K562 (cell line): ENCODE measurements around the gene BANP. TPM values are rescaled to one million over a fixed set of nuclear protein-coding genes. Genes with fewer than 3 reads are reported as not detected.

Experiments
- BCOR ChIP-seq: fragments of 450-650 bp; IDR thresholded peaks from 2 replicates; pipeline ENCODE4 v1.6.1; 2016
- C11orf30 ChIP-seq: fragments of 450-650 bp; IDR thresholded peaks from 2 replicates; pipeline ENCODE4 v1.6.1; 2016; ENCODE audit warnings: low read depth, mild to moderate bottlenecking
- CBFA2T2 ChIP-seq: fragments of 450-650 bp; conservative IDR thresholded peaks from 2 replicates; pipeline ENCODE4 v1.6.1; 2017; ENCODE audit warnings: mild to moderate bottlenecking
- FOS ChIP-seq: IDR thresholded peaks from 3 replicates; pipeline ENCODE4 v1.6.1; 2011; ENCODE audit not compliant: insufficient read length; ENCODE audit errors: extremely low read depth
- NFYB ChIP-seq: IDR thresholded peaks from 2 replicates; pipeline ENCODE4 v1.6.1; 2011; ENCODE audit warnings: mild to moderate bottlenecking, moderate library complexity; ENCODE audit not compliant: insufficient read length; ENCODE audit errors: extremely low read depth
- TOE1 ChIP-seq, 2 experiments: fragments of 450-650 bp in 1 of 2; sonication (generic) in 1 of 2; formaldehyde crosslinking in 1 of 2; IDR thresholded peaks; 2 replicates each; pipeline versions ENCODE4 v1.7.1 to v1.8.0; 2016 to 2022; ENCODE audit warnings: borderline replicate concordance in 2 of 2, mild to moderate bottlenecking in 2 of 2, antibody characterized with exemption in 1 of 2, inconsistent platforms in 1 of 2, low read depth in 1 of 2, missing genetic modification reagents in 1 of 2, moderate library complexity in 1 of 2
- ZFPM2 ChIP-seq: fragments of 250-450 bp; sonication (Bioruptor Pico); IDR thresholded peaks from 2 replicates; pipeline ENCODE4 v1.5.1; 2022; ENCODE audit warnings: mild to moderate bottlenecking
- ZNF583 ChIP-seq: fragments of 250-450 bp; sonication (Bioruptor Pico); IDR thresholded peaks from 2 replicates; pipeline ENCODE4 v1.4.0; 2020
- ZSCAN32 ChIP-seq: fragments of 450-650 bp; formaldehyde crosslinking; IDR thresholded peaks from 2 replicates; pipeline ENCODE4 v1.4.0; 2020; ENCODE audit warnings: mild to moderate bottlenecking, moderate library complexity
- polyA plus RNA-seq, 8 experiments: library from polyadenylated mRNA; depleted of rRNA in 4 of 8; stranded (reverse) in 5 of 8; unstranded in 3 of 8; fragments of >200 nt; fragmentation: Nextera tagmentation in 2 of 8; fragmentation: Illumina TruSeq in 1 of 8; extraction: Ambion mirVana in 2 of 8; extraction: Trizol in 1 of 8; gene quantifications; 2 replicates each; pipeline versions ENCODE4 v1.2.1 to v1.2.3, GENCODE V29; 2011 to 2014; ENCODE audit warnings: inconsistent platforms in 1 of 8, missing spikeins in 1 of 8
- total RNA-seq, 7 experiments: library from RNA; depleted of rRNA in 6 of 7; stranded (reverse); fragments of >200 nt in 6 of 7; fragmentation: Illumina TruSeq in 2 of 7; extraction: Trizol in 2 of 7; gene quantifications; 2 replicates each; pipeline versions ENCODE4 v1.2.1 to v1.2.3, GENCODE V29; 2011 to 2021; ENCODE audit warnings: low replicate concordance in 1 of 7
- TF ChIP-seq, protein P1 (sequence below), 2 experiments: fragments of 450-650 bp; formaldehyde crosslinking in 1 of 2; IDR thresholded peaks; 2 replicates each; pipeline versions ENCODE4 v1.4.0 to v1.6.1; 2014 to 2020; ENCODE audit warnings: mild to moderate bottlenecking in 2 of 2, borderline replicate concordance in 1 of 2, low read depth in 1 of 2
- TF ChIP-seq, protein P2 (sequence below): fragments of 250-450 bp; sonication (Bioruptor Pico); IDR thresholded peaks from 2 replicates; pipeline ENCODE4 v1.8.0; 2021; ENCODE audit warnings: moderate library complexity, mild to moderate bottlenecking, inconsistent platforms
- TF ChIP-seq, protein P3 (sequence below), 3 experiments: IDR thresholded peaks in 2 of 3; conservative IDR thresholded peaks in 1 of 3; 2 replicates each; pipeline ENCODE4 v1.5.1; 2011 to 2012; ENCODE audit warnings: low read length in 3 of 3, mild to moderate bottlenecking in 3 of 3, control low read depth in 2 of 3, improper control_type of control experiment in 1 of 3, inconsistent platforms in 1 of 3, low read depth in 1 of 3, mixed read lengths in 1 of 3, moderate library complexity in 1 of 3; ENCODE audit not compliant: insufficient read depth in 2 of 3

The BANP gene
- total and polyA plus RNA-seq, 9 of the 15 experiments (the other 6 are each of a cell fraction or from before 2014, with no cell fraction given), result 4.6 to 22.1 (median 15.6) TPM

DNA sequence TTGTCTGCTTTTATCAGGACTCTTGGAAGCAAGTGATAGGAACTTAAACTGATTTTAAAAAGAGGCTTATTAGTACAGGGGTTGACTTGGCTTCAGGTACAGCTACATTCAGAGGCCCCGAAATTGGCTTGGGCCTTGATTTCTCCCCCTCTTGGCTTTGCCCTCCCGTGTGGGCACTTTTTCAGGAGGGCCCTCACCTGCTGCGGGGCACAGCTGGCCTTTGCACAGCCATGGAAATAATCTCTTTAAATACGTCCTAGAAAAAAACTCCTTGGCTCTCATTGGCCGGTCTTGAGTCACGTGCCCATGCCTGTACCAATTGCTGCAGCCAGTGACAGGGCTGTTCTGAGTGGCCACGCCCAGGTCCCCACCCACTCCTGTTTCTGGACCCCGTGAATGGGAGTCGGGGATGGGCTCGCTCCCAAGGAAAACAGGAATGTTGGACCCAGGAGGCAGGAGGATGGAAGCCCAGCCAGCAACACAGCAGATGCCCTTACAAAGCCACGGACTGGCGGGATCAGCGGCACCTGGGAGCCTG lies 29.9 kb upstream of the BANP start (continued):
- TF ChIP-seq, protein P1, sequence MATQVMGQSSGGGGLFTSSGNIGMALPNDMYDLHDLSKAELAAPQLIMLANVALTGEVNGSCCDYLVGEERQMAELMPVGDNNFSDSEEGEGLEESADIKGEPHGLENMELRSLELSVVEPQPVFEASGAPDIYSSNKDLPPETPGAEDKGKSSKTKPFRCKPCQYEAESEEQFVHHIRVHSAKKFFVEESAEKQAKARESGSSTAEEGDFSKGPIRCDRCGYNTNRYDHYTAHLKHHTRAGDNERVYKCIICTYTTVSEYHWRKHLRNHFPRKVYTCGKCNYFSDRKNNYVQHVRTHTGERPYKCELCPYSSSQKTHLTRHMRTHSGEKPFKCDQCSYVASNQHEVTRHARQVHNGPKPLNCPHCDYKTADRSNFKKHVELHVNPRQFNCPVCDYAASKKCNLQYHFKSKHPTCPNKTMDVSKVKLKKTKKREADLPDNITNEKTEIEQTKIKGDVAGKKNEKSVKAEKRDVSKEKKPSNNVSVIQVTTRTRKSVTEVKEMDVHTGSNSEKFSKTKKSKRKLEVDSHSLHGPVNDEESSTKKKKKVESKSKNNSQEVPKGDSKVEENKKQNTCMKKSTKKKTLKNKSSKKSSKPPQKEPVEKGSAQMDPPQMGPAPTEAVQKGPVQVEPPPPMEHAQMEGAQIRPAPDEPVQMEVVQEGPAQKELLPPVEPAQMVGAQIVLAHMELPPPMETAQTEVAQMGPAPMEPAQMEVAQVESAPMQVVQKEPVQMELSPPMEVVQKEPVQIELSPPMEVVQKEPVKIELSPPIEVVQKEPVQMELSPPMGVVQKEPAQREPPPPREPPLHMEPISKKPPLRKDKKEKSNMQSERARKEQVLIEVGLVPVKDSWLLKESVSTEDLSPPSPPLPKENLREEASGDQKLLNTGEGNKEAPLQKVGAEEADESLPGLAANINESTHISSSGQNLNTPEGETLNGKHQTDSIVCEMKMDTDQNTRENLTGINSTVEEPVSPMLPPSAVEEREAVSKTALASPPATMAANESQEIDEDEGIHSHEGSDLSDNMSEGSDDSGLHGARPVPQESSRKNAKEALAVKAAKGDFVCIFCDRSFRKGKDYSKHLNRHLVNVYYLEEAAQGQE (IDR thresholded peaks at IDR 0.05; ENCODE audit: borderline replicate concordance), result peak; percentile 29
- TF ChIP-seq, protein P1 (CRISPR knock-in tag; IDR thresholded peaks at IDR 0.05; ENCODE audit: low read depth), result no peak
- TF ChIP-seq, protein P2, sequence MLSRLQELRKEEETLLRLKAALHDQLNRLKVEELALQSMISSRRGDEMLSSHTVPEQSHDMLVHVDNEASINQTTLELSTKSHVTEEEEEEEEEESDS (CRISPR knock-in tag), result no peak
- no peak for TF ChIP-seq ZSCAN32 (CRISPR knock-in tag)
- TF ChIP-seq C11orf30, result no peak
- TF ChIP-seq NFYB, result peak; percentile 63
- TF ChIP-seq TOE1 (IDR thresholded peaks at IDR 0.05; ENCODE audit: borderline replicate concordance), result peak; percentile 79
- no peak for TF ChIP-seq TOE1 (CRISPR knock-in tag; IDR thresholded peaks at IDR 0.05; ENCODE audit: borderline replicate concordance, low read depth)
- TF ChIP-seq ZFPM2 (CRISPR knock-in tag), result no peak
- TF ChIP-seq CBFA2T2, result 0 out of 2 replicates have a peak, but pooled peaks have one; percentile 38
- no peak for TF ChIP-seq BCOR
- TF ChIP-seq ZNF583, result no peak
- TF ChIP-seq FOS, result peak; percentile 34
- TF ChIP-seq, protein P3, sequence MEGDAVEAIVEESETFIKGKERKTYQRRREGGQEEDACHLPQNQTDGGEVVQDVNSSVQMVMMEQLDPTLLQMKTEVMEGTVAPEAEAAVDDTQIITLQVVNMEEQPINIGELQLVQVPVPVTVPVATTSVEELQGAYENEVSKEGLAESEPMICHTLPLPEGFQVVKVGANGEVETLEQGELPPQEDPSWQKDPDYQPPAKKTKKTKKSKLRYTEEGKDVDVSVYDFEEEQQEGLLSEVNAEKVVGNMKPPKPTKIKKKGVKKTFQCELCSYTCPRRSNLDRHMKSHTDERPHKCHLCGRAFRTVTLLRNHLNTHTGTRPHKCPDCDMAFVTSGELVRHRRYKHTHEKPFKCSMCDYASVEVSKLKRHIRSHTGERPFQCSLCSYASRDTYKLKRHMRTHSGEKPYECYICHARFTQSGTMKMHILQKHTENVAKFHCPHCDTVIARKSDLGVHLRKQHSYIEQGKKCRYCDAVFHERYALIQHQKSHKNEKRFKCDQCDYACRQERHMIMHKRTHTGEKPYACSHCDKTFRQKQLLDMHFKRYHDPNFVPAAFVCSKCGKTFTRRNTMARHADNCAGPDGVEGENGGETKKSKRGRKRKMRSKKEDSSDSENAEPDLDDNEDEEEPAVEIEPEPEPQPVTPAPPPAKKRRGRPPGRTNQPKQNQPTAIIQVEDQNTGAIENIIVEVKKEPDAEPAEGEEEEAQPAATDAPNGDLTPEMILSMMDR (IDR thresholded peaks at IDR 0.05 in 2 of 3, conservative IDR thresholded peaks at IDR 0.05 in 1 of 3; ENCODE audit: insufficient read depth in 2 of 3, low read depth in 1 of 3, low read length in 3 of 3), result no peak
